ENCODE results near the gene FAM111A. TPM values are rescaled to one million over a fixed set of nuclear protein-coding genes. Genes with fewer than 3 reads are reported as not detected.
A peak's percentile ranks its signal among the peaks of the same experiment; 100 is the strongest.

FAM111A gene
- total and polyA plus RNA-seq, 10 of the 15 experiments (the other 5 are each of a cell fraction or from before 2014, with no cell fraction given), result 26.6 to 95.0 (median 67.5) TPM

DNA sequence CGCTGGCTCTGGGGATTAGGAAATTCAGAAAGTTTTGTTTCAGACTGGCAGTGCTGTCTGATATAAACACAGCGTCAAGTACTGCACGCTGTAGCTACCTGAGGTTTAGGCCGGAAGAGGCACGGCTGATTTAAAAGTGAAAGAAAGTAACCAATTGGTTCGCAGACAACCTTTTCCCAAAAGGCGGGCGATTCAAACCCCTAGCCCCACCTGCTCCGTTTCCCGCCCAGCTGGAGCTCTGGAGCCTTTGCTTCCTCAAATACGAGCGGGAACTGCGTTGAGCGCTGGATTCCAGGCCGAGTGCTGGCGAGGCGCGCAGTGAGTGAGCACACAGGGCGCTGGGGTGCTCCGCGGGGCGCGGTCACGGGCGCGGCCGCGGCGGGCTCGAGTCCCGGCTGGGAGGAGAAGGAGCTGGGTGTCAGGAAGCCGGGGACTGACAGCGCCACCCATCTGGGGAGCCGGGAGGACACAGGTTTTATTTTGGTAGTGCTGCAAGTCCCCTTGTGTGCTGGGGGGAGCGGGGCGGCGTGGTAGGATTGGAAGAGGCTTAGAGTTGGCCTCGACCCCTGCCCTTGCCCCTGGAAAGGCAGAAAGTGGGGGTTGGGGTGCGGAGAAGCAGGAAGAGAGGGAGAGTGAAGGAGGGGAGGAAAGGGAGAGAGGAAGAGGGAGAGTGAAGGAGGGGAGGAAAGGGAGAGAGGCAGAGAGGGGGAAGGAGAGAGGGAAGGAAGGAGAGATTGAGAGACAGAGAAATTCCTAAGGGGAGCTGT is 2.1 kb downstream of the FAM111A start (continued):
- TF ChIP-seq SREBF1 (IDR thresholded peaks at IDR 0.05; ENCODE audit: low read length) (no peak), CBX5 (IDR thresholded peaks at IDR 0.05; ENCODE audit: low read depth) (0 out of 2 replicates have a peak, but pooled peaks have one; percentile 67), ATF2 (IDR thresholded peaks at IDR 0.05; ENCODE audit: low read length) (no peak), PKNOX1 (IDR thresholded peaks at IDR 0.05) (peak; percentile 35; the same call in 1 of the 2 replicates), MAX (IDR thresholded peaks at IDR 0.05; ENCODE audit: low read depth, low read length) (peak; percentile 81; the same call in 1 of the 2 replicates), RCOR1 (conservative IDR thresholded peaks at IDR 0.05; ENCODE audit: low read depth, low read length) (no peak), HDAC6 (IDR thresholded peaks at IDR 0.05; ENCODE audit: unreplicated experiment) (peak; percentile 39), FOXK2 (IDR thresholded peaks at IDR 0.05) (no peak), FOXM1 (IDR thresholded peaks at IDR 0.05; ENCODE audit: low read depth, low read length) (peak; percentile 72), POLR2A (IDR thresholded peaks at IDR 0.05; ENCODE audit: low read depth, low read length) (peak; percentile 87), ELK1 (IDR thresholded peaks at IDR 0.05; ENCODE audit: low read depth, low read length) (0 out of 2 replicates have a peak, but pooled peaks have one; percentile 6), MXI1 (IDR thresholded peaks at IDR 0.05; ENCODE audit: low read depth, low read length) (peak; percentile 87), DPF2 (IDR thresholded peaks at IDR 0.05) (0 out of 2 replicates have a peak, but pooled peaks have one; percentile 43), CBFB (IDR thresholded peaks at IDR 0.05; ENCODE audit: low read depth) (no peak), SIN3A (IDR thresholded peaks at IDR 0.05; ENCODE audit: low read depth, low read length) (peak; percentile 99), NBN (IDR thresholded peaks at IDR 0.05) (0 out of 2 replicates have a peak, but pooled peaks have one; percentile 12), FOS (IDR thresholded peaks at IDR 0.05; ENCODE audit: borderline replicate concordance, extremely low read depth, insufficient read length) (no peak), GABPA (IDR thresholded peaks at IDR 0.05; ENCODE audit: low read depth) (peak; percentile 65)
- TF ChIP-seq, protein P1, sequence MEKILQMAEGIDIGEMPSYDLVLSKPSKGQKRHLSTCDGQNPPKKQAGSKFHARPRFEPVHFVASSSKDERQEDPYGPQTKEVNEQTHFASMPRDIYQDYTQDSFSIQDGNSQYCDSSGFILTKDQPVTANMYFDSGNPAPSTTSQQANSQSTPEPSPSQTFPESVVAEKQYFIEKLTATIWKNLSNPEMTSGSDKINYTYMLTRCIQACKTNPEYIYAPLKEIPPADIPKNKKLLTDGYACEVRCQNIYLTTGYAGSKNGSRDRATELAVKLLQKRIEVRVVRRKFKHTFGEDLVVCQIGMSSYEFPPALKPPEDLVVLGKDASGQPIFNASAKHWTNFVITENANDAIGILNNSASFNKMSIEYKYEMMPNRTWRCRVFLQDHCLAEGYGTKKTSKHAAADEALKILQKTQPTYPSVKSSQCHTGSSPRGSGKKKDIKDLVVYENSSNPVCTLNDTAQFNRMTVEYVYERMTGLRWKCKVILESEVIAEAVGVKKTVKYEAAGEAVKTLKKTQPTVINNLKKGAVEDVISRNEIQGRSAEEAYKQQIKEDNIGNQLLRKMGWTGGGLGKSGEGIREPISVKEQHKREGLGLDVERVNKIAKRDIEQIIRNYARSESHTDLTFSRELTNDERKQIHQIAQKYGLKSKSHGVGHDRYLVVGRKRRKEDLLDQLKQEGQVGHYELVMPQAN (conservative IDR thresholded peaks at IDR 0.05), result peak; percentile 100
- TF ChIP-seq, protein P2, sequence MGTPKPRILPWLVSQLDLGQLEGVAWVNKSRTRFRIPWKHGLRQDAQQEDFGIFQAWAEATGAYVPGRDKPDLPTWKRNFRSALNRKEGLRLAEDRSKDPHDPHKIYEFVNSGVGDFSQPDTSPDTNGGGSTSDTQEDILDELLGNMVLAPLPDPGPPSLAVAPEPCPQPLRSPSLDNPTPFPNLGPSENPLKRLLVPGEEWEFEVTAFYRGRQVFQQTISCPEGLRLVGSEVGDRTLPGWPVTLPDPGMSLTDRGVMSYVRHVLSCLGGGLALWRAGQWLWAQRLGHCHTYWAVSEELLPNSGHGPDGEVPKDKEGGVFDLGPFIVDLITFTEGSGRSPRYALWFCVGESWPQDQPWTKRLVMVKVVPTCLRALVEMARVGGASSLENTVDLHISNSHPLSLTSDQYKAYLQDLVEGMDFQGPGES (IDR thresholded peaks at IDR 0.05), result no peak
- TF ChIP-seq, protein P3, sequence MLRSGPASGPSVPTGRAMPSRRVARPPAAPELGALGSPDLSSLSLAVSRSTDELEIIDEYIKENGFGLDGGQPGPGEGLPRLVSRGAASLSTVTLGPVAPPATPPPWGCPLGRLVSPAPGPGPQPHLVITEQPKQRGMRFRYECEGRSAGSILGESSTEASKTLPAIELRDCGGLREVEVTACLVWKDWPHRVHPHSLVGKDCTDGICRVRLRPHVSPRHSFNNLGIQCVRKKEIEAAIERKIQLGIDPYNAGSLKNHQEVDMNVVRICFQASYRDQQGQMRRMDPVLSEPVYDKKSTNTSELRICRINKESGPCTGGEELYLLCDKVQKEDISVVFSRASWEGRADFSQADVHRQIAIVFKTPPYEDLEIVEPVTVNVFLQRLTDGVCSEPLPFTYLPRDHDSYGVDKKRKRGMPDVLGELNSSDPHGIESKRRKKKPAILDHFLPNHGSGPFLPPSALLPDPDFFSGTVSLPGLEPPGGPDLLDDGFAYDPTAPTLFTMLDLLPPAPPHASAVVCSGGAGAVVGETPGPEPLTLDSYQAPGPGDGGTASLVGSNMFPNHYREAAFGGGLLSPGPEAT (IDR thresholded peaks at IDR 0.05; ENCODE audit: low read depth), result peak; percentile 86

Data from GM12878 (cell line).